Lung microvascular endothelial cell (primary cell): ENCODE results near the gene KCNH6. TPM values are rescaled to one million over a fixed set of nuclear protein-coding genes. Genes with fewer than 3 reads are reported as not detected.

Source experiments
- DNase-seq, 2 donors: peaks; one replicate each; pipeline versions ENCODE4 v3.0.0 to v3.0.0-alpha.2; 2010; ENCODE audit warnings: low read depth in 2 of 2
- total RNA-seq: library from RNA; depleted of rRNA; stranded (reverse); fragments of >200 nt; gene quantifications from 2 replicates; pipeline ENCODE4 v1.2.1, GENCODE V29; 2014

KCNH6 gene
- total RNA-seq, 1 donor from 2014 or later = 0.20 TPM

DNA sequence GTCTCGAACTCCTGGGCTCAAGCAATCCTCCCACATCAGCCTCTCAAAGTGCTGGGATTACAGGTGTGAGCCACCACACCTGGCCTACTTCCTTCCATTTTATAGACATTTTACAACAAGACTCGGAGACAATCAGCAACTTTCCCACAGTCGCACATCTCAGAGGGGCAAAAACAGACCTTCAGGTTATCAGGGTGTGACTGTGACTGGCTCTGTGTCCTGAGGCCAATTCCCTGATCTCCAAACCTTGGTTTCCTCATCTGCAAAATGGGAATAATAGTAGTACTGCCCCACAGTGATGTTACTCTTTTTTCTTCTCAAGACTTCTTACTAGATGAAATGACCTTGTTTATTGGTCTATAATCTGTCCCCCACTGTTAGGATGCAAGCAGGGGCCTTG, 10.8 kb upstream of the KCNH6 start:
- no peak for DNase-seq

DNA sequence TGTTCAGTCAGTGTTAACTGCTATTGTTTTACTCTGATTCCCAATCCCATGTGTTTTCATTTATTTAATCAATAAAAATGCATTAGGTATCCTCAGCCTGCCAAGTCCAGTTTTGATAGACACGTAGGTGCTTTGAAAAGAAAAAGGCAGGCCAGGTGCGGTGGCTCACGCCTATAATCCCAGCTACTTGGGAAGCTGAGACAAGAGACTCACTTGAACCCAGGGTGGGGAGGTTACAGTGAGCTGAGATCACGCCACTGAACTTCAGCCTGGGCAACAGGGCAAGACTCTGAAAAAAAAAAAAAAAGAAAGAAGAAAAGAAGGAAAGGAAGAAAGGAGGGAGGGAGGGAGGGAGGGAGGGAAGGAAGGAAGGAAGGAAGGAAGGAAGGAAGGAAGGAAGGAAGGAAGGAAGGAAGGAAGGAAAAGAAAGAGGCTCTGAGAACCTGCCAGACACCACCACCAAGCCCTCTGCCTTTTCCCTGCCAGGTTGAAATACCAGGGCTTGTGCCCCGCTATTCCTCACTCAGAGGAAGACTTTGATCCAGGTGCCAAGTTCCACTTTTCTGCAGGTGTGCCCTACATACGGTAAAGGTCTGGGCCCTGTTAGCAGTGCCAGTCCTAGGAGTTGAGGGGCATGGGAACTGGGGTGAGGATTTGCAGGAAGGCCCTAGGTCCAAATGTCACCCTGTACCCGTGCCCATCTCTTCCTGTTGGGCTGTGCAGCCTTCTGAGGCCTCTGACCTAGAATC, 10.1 kb upstream of the KCNH6 start:
- no peak for DNase-seq

DNA sequence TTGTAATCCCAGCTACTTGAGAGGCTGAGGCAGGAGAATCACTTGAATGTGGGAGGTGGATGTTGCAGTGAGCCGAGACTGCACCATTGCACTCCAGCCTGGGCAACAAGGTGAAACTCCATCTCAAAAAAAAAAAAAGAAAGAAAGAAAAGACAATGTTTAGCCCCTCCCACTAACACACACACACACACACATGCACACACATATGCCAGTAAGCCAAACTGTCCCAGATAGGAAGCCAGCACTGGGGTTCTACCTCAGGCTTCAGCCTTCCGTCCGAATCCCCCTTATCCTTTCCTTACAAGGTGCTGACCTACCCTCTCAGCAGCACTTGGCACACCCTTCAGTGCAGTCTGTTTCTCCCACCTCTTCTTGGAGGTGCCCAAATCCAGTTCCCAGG, 8.7 kb upstream of the KCNH6 start:
- no peak for DNase-seq

DNA sequence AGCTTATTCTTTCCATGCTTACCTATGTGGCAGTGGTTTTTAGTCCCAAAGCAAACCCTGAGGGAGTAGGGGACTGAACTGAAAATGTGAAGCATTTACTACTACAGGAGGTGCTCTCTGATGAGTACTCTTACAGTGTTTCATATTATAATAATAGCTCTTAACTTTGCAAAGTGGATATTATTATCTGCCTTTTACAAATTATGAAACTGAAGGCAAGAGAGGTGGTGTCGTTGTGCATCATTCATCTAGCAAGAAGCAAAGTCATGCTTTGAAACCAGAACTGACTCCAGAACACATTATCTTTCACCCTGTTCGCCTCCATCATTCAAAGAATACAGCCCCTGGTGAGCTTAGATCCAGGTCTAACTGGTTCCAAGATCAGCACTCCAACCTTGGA, 8.2 kb upstream of the KCNH6 start:
- no peak for DNase-seq

DNA sequence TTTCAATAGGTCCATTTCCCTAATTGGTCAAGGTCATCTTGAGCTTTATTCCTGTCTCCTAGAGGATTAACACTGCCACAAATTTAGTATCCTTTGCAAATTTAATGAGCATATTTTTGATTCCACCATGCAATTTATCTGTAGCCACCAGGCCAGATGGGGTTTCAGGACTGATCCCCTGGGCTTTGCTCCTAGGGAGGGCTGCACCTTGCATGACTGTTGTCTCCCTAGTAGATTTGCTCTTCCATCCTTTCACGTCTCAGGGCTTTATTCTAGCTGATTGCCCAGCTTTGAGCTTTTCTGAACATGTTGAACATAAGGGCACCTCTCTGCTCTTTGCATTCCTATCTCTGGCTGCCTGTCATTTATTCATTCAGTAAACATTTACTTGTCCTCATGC, 7.7 kb upstream of the KCNH6 start:
- no peak for DNase-seq

DNA sequence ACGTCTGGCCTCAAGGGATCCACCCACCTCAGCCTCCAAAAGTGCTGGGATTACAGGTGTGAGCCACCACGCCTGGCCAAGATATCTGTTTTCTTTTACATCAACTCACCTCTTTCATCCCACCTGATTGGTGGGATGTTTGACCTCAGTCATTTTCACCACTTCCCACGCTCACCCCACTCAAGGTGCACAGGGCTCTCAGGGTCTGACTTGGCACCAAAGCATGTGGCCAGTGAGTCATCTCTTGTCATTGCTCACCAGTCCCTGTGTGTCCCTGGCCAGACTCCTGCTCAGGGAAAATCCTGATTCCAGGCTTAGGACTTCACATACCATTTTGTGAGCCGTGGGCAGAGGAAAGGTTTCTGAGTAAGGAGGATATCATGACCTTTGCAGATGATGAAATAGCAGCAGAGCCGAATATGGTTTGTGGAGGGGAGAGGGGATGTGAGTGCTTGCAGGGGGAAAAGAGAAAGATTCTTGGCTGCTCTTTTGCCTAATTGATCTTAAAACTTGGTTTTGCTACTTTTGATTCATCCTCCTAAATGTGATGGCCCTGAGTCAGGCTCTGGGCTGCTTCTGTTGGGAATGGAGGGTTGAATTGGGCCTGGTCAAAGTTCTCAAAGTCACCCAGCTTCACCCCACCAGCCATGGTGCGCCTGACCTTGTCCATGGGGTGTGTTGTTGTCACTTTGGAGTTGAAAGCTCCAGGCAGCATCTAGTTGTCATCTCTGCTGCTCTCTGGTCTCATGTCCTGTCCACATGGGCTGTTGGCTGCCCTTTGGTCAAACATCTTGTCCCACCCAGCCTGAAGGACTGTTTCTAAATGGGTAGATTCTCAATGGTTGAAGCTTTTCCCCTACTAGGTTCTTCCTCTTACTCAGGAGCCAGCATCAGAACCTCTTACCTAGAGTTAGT, 6.0 kb upstream of the KCNH6 start:
- no peak for DNase-seq

DNA sequence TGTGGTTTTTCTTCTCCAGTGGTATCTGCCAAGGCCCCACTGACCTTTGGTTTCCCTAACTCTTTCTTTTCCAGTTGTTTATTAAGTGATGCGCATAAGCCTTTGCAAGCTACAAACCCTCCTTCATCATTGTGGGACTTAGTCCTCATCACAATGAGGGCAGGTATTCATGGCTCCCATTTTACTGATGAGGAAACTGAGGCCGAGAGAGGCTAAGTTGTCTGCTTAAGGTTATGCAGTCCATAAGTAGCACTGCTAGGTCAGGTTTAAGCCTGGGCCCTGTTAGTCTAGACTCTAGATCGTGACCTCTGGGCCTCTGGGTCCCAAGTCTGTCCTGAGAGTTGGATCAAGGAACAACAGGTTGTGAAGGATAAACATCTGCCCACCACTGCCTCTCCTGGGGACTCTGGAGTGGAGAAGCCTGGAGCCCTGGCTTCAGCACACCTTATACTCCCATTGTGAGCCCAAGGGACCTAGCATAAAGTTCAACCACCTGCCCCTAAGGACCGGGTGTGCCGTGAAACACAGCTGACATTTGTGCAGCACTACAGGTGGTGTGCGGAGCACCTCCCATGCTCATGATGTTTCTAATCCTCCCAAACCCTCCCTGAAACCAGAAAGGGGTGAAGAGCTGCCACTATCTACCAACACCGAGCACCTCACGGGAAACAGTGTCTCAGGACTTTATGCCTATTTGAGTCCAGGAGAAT, 5.2 kb upstream of the KCNH6 start:
- no peak for DNase-seq

DNA sequence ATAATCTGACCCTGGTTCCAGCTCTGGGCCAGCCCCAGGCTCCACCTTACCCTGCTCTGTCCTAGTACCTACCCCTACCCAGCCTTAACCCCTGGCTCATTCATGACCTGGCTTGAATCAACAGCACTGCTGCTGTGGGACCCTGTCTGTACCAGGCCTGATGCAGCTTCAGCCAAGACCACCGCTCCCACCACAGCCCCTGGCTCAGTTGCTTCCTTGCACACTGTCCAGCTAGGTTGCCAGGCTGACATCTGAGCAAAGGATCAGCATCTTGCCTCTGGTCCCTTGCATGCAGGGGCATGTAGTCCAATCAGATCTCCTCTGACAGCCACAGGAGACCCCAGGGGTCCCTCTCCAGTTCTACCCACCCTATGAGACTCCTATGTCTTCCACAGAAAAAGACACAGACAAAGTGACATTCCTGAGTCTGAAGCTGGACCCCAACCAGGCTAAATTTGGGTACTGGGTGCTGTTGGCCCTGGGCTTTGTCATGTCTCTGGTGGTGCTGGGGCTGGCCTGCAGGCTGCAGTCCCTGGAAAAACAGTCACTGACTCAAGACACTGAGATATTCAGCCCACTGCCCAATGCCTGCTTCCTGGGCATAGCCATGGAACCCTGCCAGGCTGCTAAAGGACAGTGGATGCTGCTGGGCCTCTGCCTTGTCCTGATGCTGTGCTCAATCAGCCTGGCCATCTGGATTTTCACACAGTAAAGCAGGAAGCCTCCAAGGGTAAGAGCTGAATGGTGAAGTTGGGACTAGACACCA, 3.9 kb upstream of the KCNH6 start:
- DNase-seq = no peak

DNA sequence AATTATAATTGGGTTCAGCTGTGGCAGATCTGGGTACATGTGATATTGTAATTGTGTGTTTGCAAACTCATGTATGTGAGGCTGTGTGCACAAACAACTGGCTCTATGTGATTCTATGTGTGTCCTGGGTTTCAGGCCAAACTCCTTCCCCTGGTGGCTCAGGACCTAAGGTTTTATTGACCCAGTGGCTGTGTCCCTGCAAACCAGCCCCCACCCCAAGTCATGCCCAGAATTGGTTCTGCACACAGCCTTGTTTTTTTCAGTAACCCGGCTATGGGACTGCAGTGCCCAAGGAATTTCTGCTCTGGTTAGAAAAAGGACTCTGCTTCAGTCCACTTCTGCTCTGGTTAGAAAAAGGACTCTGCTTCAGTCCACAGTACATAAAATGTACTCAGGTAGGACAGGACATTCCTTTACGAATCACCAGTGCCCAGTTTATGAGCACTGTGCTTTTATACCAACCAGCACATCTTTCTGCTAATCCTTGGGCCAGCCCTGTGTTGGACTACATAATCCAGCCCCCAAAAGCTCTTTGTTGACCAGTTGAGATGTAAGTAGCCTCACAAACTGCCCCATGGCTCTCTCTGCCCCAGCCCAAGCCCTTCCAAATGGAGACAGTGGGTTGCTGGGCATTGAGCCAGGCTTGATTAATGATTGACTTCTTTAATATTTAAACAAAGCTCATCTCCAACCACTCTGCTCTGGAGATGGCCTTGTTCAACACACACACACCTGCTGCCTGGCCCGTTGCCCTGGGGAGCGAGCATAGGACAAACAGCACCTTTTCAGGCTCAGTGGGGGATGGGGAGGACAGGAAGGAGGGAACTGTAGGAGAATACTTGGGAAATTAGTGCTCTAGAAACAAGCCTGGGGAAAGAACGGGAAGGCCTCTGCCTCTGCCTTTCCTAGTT, 2.9 kb upstream of the KCNH6 start:
- DNase-seq = no peak

DNA sequence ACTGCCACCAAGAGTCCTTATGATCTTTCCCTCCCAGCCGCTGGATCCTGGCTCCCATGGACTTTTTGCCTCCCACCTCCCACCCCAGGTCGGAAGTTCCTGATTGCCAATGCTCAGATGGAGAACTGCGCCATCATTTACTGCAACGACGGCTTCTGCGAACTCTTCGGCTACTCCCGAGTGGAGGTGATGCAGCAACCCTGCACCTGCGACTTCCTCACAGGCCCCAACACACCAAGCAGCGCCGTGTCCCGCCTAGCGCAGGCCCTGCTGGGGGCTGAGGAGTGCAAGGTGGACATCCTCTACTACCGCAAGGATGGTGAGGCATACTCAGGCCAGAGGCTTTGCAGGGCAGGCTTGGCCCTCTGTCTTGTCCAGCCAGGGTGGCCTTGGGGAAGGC, 893 bp downstream of the KCNH6 start:
- no peak for DNase-seq

DNA sequence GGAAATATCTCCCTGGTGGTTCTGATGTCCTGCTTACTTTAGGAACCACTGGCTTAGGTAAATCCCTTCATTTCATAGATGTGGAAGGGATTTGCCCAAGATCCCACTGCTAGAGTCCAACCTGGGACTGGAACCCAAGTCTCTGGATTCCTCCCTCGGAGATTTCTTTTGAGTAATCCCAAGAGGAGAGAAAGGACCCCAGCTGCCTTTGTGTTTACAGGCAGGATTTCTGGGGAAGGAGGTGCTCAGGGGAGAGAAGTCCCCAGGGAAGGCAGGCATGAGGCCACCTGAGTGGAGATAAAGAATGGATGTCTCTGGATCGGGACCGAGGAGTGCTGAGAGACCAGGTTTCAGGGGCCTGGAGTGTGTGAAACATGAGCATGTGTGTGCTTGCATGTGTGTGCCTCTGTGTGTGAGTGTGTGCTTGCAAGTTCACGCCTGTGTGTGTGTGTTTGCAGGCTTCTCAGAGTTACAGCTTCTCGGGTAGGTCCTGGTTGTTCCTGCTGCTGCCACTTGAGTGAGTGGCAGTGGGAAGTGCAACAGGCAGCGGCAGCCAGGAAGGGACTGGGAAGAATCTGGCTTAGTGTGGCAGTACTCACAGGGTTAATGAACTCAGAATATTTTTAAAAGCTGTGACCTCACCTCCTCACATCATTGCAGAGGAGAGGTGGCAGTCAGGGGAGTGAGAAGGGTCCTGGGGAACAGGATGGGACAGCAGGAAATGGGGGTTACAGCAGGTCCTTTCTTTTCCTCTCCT, 2.2 kb downstream of the KCNH6 start:
- DNase-seq = no peak

DNA sequence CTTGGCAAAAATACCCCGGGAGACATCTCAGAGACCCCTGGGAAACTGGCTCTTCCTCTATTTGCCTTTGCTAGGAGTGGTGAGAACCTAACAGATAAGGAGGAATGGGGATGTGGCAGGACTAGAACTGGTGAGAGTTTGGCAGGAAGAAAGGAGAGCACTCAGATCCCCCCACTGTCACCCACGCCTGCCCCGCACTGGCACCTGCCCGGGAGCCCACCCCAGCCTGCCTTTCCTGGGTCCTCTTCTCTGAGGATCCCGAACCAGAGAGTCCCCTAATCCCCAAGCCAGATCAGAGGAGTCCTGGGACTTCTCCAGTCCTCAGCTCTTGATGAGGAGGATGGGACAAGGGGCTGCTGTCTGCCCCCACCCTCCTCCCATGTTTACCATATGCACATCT, 3.7 kb downstream of the KCNH6 start:
- DNase-seq = no peak

DNA sequence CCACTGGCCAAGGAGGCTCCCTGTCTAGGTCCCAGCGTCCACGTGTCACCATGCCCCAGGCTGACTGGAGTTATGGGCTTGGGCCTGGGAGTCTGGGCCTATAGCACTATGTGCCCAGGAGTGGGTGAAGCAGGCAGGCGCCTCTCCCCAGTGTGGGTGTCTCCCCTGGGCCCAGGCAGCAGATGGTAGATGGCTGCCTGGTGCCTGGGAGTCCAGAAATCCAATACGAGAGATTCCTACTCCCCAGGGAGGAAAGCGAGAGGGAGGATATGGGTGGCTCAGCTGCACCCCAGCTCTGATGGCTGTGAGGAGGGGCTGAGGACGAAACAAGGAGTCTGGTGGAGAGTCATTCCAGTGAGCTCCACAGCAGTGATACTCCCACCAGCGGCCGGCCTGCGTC, 5.0 kb downstream of the KCNH6 start:
- no peak for DNase-seq

DNA sequence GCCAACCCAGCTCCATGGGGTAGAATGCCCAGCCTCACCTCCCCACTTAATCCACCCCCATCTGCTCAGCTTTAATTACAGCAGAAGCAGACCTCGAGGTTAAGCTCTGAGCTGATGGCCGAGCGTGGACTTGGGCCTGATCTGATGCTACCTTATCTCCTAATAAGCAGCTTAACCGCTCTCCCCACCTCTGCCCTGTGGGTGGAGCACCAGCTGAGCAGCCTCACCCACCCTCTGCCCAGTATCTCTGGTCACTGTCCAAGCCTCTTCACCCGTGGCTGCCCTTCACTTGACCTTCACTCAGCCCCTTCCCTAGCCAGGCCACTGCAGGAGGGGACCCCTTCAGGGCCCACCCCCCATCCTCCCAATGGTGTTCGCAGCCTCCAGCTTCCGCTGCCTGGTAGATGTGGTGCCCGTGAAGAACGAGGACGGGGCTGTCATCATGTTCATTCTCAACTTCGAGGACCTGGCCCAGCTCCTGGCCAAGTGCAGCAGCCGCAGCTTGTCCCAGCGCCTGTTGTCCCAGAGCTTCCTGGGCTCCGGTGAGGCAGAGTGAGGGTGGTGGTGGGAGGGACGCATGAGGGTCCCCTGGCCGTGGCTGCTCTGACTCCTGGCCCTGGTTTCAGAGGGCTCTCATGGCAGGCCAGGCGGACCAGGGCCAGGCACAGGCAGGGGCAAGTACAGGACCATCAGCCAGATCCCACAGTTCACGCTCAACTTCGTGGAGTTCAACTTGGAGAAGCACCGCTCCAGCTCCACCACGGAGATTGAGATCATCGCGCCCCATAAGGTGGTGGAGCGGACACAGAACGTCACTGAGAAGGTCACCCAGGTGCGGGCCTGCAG, 6.8 kb downstream of the KCNH6 start:
- no peak for DNase-seq

DNA sequence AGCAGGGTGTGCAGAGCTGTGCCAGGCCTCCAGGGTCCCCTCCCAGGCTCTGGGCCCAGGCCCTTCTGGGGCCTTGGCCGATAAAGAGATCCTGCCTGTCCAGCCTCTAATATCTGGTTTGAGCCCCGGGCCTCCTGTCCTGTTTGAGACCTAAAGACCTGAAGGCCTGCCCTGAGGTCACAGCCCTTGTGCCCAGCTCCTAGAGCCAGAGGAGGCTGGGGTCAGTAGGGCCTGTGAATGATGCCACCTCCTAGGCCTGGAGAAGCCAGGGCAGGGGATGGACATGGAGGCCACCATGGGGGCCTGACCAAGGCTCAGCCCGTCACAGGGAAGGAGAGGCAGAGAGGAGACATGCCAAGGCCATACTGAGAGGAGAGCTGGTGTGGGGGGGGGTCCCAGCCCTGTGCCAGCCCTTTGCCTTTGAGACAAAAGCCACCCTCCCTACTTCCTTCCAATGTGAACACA, 7.4 kb downstream of the KCNH6 start:
- no peak for DNase-seq

DNA sequence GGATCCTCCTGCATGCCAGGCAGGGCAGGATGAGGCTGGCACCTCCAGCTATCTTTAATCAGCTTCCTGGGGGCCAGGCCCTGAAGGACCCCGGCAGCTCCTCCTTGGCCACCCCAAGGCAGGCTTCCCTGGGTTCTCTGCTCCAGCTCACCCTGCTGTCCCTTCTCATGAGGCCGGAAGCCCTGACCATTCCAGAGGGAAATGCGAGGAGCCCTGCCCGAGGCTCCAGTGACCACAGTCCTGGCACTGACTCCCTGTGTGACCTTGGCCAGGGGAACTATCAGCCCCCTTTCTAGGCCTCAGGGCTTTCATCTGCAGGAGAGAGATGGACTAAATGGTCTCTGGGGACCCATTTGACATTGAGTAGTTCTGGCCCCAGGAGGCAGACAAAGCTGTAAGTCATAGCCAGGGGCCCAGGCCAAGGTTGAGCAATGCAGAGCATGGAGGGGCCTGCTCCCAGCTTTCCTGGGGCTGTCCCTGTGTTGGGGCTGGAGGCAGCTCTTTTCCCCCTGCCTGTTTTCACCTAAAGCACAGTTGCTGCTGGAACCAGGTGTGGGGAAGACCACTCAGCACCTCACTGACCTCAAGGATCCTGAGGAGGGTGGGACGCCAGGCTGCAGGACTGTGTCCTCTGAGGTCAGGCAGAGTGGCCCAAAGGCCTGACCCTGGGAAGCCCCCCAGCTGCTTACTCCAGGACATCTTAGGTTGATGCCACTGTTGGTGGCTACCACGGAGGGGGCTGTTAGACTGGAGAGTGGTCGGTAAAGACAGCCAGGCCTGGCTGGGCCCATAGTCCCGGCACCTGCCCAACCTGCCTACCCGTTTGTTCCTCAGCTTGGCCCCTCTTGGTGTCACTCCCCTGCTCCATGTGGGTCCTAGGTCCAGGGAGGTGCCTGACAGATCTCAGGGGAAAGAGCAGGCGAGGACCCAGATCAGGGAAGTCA, 8.1 kb downstream of the KCNH6 start:
- no peak for DNase-seq

DNA sequence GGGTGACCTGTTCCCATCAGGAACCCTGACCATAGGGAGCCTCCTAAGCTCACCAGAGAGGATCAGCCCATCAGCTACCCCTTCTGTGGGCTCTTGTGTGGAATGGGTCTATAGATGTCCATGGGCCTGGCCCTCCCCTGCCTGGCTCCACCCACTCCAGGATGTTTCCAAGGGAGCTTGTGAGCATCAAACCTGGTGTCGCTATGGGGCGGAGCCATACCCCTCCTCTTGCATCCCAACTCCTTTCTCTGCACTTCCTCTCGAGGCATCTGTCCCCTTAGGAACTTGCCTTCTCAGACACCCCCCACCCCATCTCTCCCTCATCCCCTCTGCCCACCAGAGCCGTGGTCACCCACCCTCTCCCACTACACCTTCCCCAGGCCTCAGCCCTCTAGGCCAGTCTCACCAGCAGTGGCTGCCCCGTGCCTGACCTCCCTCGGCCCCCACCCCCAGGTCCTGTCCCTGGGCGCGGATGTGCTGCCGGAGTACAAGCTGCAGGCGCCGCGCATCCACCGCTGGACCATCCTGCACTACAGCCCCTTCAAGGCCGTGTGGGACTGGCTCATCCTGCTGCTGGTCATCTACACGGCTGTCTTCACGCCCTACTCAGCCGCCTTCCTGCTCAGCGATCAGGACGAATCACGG, 10.4 kb downstream of the KCNH6 start:
- no peak for DNase-seq
